Measurements from ENCODE around the gene PER3.

Gene PER3

DNA sequence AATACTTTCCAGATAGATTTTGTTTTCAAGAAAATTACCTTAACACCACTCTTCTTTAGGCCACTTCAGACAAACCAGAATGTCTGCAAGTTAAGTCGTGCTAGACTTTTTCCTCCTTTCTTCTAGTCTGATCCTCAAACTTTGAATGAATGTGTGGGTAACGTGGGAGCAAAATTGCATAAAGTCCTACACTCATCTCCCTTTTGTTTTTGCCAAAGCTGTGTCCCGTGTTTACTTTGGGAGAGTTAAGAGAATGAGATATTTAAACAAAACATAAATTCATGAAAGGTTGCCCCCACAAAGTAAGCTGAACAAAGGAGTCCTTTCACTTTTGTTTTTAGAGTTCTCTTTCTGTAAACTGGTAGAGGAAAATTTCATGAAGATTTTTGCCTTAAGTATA is 29.9 kb upstream of the PER3 start:
- H3K27me3 ChIP-seq (replicated peaks; ENCODE audit: control insufficient read depth, insufficient read depth, low read length, poor library complexity, severe bottlenecking) = no peaks in the 10 kb centered on the region
- no peaks in the 10 kb centered on the region for H3K4me1 ChIP-seq (ENCODE audit: control insufficient read depth, insufficient read depth, low read length, poor library complexity, severe bottlenecking)
- no peak overlapping the region for H3K4me3 ChIP-seq (ENCODE audit: insufficient read depth, low read depth, low read length, poor library complexity, severe bottlenecking)
- no peak overlapping the region for H3K27ac ChIP-seq (ENCODE audit: insufficient read depth, low read length, poor library complexity, severe bottlenecking)
- no peaks in the 10 kb centered on the region for H3K36me3 ChIP-seq (ENCODE audit: control insufficient read depth, insufficient read depth, low read length)
- H3K9me3 ChIP-seq (ENCODE audit: control insufficient read depth, low read length) = no peaks in the 10 kb centered on the region
- no peak for DNase-seq

GRCh38 chr1:7755448-7755847 is 28.6 kb upstream of the PER3 start:
- Histone ChIP-seq H3K4me1 (ENCODE audit: control insufficient read depth, insufficient read depth, low read length, poor library complexity, severe bottlenecking) (no peaks in the 10 kb centered on the region), H3K27ac (ENCODE audit: insufficient read depth, low read length, poor library complexity, severe bottlenecking) (no peak overlapping the region), H3K9me3 (ENCODE audit: control insufficient read depth, low read length) (no peaks in the 10 kb centered on the region), H3K27me3 (replicated peaks; ENCODE audit: control insufficient read depth, insufficient read depth, low read length, poor library complexity, severe bottlenecking) (no peaks in the 10 kb centered on the region), H3K36me3 (ENCODE audit: control insufficient read depth, insufficient read depth, low read length) (no peaks in the 10 kb centered on the region), H3K4me3 (ENCODE audit: insufficient read depth, low read depth, low read length, poor library complexity, severe bottlenecking) (no peak overlapping the region)
- DNase-seq = no peak

DNA sequence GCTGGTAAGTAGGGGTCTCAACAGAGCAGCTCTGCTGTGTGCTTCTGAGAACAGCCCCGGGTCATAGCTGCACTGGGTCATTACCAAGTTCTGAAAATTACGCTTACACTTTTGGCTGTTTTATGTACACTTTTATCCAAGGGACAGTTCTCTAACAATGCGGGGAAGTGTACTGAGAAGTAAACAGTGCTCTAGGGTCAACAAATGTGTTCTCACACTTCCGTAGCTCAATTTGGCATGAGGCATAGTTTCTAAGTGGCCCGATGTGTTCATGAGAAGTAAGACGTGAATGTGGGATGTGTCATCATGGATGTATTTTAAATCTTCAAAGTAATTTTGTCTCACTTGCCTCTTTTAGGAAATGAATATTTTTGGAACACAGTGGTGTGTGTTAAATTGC is 23.8 kb upstream of the PER3 start:
- no peaks in the 10 kb centered on the region for H3K27me3 ChIP-seq (replicated peaks; ENCODE audit: control insufficient read depth, insufficient read depth, low read length, poor library complexity, severe bottlenecking)

DNA sequence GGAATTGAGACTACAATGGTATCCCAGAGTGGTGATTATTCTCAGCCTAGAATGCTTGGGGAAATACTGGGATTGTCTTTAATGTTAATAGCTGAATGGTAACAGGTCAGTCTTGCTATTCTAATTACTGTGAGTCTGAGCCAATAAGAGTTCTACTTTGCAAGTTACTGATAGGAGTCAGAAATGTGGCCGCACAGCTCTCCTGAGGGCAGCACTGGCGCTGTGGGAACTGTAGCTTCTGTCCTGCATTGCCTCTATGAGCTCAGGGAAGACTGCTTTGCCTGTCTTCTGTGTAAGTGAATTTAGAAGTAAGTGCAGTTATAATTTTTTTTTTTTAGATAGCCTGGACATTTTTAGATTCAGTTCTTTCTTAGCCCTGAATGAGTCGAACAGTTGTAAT is 23.0 kb upstream of the PER3 start:
- H3K4me1 ChIP-seq (ENCODE audit: control insufficient read depth, insufficient read depth, low read length, poor library complexity, severe bottlenecking) = no peaks in the 10 kb centered on the region
- no peaks in the 10 kb centered on the region for H3K9me3 ChIP-seq (ENCODE audit: control insufficient read depth, low read length)

More for the DNA sequence above, 23.8 kb upstream of the PER3 start:
- no peak overlapping the region for H3K27ac ChIP-seq (ENCODE audit: insufficient read depth, low read length, poor library complexity, severe bottlenecking)
- DNase-seq = no peak
- H3K9me3 ChIP-seq (ENCODE audit: control insufficient read depth, low read length) = no peaks in the 10 kb centered on the region
- H3K4me3 ChIP-seq (ENCODE audit: insufficient read depth, low read depth, low read length, poor library complexity, severe bottlenecking) = no peak overlapping the region
- no peaks in the 10 kb centered on the region for H3K4me1 ChIP-seq (ENCODE audit: control insufficient read depth, insufficient read depth, low read length, poor library complexity, severe bottlenecking)
- no peaks in the 10 kb centered on the region for H3K36me3 ChIP-seq (ENCODE audit: control insufficient read depth, insufficient read depth, low read length)

DNA sequence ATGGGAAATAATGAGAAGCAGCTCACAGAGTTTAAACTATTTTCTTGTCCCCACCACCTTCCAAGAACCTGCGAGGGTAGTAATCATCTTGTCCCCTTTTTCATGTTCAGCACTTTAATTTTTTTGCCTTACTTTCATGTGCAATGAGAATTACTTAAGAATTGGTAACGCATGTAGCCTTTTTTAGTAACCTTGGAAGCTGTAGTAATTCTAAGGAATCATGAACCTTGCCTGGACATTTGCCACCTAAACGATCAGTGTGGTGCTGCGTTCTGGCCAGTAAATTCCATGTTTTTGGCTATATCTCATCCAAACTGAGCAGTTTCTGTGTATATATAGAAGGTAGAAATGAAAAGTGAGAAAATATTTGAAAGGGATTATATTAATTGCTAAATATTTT is 16.9 kb upstream of the PER3 start:
- H3K4me1 ChIP-seq (ENCODE audit: control insufficient read depth, insufficient read depth, low read length, poor library complexity, severe bottlenecking) = peaks cover 11% of the 10 kb centered on the region
- no peaks in the 10 kb centered on the region for H3K36me3 ChIP-seq (ENCODE audit: control insufficient read depth, insufficient read depth, low read length)
- no peak overlapping the region for H3K4me3 ChIP-seq (ENCODE audit: insufficient read depth, low read depth, low read length, poor library complexity, severe bottlenecking)
- no peak overlapping the region for H3K27ac ChIP-seq (ENCODE audit: insufficient read depth, low read length, poor library complexity, severe bottlenecking)
- no peaks in the 10 kb centered on the region for H3K27me3 ChIP-seq (replicated peaks; ENCODE audit: control insufficient read depth, insufficient read depth, low read length, poor library complexity, severe bottlenecking)
- no peak for DNase-seq
- H3K9me3 ChIP-seq (ENCODE audit: control insufficient read depth, low read length) = no peaks in the 10 kb centered on the region

More for the DNA sequence above, 23.0 kb upstream of the PER3 start:
- Histone ChIP-seq H3K36me3 (ENCODE audit: control insufficient read depth, insufficient read depth, low read length) (no peaks in the 10 kb centered on the region), H3K4me3 (ENCODE audit: insufficient read depth, low read depth, low read length, poor library complexity, severe bottlenecking) (no peak overlapping the region), H3K27me3 (replicated peaks; ENCODE audit: control insufficient read depth, insufficient read depth, low read length, poor library complexity, severe bottlenecking) (no peaks in the 10 kb centered on the region), H3K27ac (ENCODE audit: insufficient read depth, low read length, poor library complexity, severe bottlenecking) (no peak overlapping the region)
- no peak for DNase-seq

DNA sequence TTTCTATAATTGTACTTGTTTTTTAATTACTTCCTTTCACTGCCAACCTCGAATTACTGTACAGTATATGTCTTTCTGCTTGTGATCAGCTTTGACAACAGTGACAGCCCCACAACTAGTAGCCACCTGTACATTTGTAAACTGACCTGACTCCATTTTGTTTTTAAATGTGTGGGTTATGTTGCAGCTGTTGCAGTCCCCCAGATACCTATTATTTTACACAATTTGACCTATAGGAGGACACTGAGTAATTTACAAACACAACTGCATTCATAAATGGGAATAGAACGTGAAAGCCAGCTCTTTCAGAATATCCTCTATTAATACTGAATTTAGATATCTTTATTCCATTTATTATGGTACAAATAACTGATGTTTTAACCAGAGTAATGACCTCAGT is 15.5 kb upstream of the PER3 start:
- Histone ChIP-seq H3K27ac (ENCODE audit: insufficient read depth, low read length, poor library complexity, severe bottlenecking) (no peak overlapping the region), H3K36me3 (ENCODE audit: control insufficient read depth, insufficient read depth, low read length) (no peaks in the 10 kb centered on the region), H3K27me3 (replicated peaks; ENCODE audit: control insufficient read depth, insufficient read depth, low read length, poor library complexity, severe bottlenecking) (no peaks in the 10 kb centered on the region), H3K9me3 (ENCODE audit: control insufficient read depth, low read length) (no peaks in the 10 kb centered on the region), H3K4me3 (ENCODE audit: insufficient read depth, low read depth, low read length, poor library complexity, severe bottlenecking) (no peak overlapping the region), H3K4me1 (ENCODE audit: control insufficient read depth, insufficient read depth, low read length, poor library complexity, severe bottlenecking) (peaks cover 14% of the 10 kb centered on the region)
- no peak for DNase-seq

DNA sequence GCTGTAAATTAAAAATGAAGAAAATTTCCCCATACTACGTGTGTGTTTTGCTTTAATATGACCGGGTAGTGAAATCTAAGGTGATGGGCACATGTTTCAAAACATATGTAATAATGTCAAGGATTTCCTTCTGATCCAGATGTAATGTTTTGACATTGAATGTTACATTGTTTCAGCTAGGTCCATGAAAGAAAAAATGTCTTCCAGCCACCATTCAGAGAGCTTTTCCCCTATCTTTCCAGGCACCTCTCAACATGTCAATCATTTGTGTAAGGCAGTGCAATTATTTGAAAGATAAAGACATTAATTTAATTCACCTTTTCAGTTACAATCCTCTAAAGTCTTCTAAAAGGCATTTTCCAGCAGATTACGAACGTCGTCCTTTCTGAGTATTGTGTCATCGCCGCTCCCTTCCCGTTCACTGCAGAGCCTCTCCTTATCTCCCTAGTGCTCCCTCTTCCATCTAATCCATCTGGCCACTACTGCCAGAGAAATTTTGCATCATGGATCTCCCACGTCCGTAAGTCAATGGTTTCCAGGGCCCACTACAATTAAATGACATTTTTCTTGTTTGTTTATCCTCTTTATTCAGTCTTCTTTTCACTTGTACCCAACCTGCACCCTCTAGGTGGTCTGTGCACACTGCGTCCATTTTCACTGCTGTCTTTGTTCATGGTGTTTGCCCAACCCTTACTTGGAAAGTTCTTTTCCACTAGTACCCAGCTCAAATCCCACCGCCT is 14.2 kb upstream of the PER3 start:
- peaks cover 14% of the 10 kb centered on the region for H3K4me1 ChIP-seq (ENCODE audit: control insufficient read depth, insufficient read depth, low read length, poor library complexity, severe bottlenecking)
- H3K27me3 ChIP-seq (replicated peaks; ENCODE audit: control insufficient read depth, insufficient read depth, low read length, poor library complexity, severe bottlenecking) = no peaks in the 10 kb centered on the region
- DNase-seq = no peak
- H3K9me3 ChIP-seq (ENCODE audit: control insufficient read depth, low read length) = no peaks in the 10 kb centered on the region
- peaks cover 4% of the 10 kb centered on the region for H3K36me3 ChIP-seq (ENCODE audit: control insufficient read depth, insufficient read depth, low read length)
- H3K4me3 ChIP-seq (ENCODE audit: insufficient read depth, low read depth, low read length, poor library complexity, severe bottlenecking) = no peak overlapping the region
- no peak overlapping the region for H3K27ac ChIP-seq (ENCODE audit: insufficient read depth, low read length, poor library complexity, severe bottlenecking)

DNA sequence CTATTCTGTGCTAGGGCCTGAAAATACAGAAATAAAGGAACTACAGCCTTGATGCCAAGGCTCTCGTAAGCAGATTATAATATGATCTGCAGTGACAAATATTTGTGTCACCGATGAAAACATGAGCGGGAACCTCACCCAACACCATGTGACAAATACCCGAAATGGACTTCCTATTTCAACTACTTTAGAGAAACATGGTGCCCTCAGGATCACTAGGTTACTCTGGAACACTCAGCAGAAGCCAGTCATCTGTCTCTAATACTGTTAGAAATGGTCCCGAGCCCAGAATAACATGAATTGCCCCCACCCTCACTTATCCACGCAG is 13.5 kb upstream of the PER3 start:
- Histone ChIP-seq H3K4me1 (ENCODE audit: control insufficient read depth, insufficient read depth, low read length, poor library complexity, severe bottlenecking) (peaks cover 14% of the 10 kb centered on the region), H3K9me3 (ENCODE audit: control insufficient read depth, low read length) (no peaks in the 10 kb centered on the region), H3K4me3 (ENCODE audit: insufficient read depth, low read depth, low read length, poor library complexity, severe bottlenecking) (peak overlapping the region; percentile 85), H3K27ac (ENCODE audit: insufficient read depth, low read length, poor library complexity, severe bottlenecking) (no peak overlapping the region), H3K36me3 (ENCODE audit: control insufficient read depth, insufficient read depth, low read length) (peaks cover 4% of the 10 kb centered on the region), H3K27me3 (replicated peaks; ENCODE audit: control insufficient read depth, insufficient read depth, low read length, poor library complexity, severe bottlenecking) (no peaks in the 10 kb centered on the region)
- no peak for DNase-seq

DNA sequence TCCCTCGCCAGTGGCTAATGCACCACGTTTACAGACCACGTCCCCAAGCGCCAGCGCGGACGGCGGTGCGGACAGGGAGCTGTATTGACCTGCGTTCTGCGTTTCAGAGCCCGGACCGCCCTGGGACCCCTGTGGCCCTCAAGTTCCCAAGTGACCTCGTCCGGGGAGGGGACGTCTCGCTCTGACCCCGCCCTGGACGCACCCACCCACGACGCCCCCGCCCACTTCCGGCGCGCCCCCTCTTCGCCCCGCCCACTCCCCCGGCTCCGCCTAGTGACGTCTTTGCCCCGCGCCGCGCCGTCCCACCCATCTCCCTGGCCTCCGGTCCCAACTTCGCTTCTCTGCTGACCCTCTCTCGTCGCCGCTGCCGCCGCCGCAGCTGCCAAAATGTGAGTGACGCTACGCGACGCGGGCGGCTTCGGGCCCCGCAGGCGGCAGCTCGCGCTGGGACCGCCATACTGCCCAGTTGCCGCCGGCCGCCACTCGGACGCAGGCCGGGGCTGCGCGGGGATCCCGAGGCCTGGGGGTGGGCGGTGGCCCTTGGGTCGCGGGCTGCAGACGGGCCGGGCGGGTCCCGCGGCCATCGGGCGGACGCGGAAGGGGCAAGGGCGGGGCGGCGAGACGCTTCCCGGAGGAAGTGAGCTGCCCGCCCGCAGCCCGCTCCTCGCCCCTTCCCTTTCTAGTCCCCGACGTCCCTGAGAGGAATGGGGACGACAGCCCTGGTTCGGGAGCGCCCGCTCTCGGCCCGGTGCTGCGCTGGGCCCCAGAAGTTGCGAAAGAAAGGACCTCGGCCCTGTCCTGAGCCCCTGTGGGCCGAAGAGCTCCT is 12.9 kb upstream of the PER3 start, which contains the start of gene VAMP3:
VAMP3 (plus strand) TSS at position 300 of the 826 bp plus-strand sequence; CDS start at position 388, 88 bp downstream.
- peaks cover 14% of the 10 kb centered on the region for H3K4me1 ChIP-seq (ENCODE audit: control insufficient read depth, insufficient read depth, low read length, poor library complexity, severe bottlenecking)
- peak; percentile 68 to 81 (median 79) for DNase-seq
- H3K36me3 ChIP-seq (ENCODE audit: control insufficient read depth, insufficient read depth, low read length) = peaks cover 4% of the 10 kb centered on the region
- no peaks in the 10 kb centered on the region for H3K27me3 ChIP-seq (replicated peaks; ENCODE audit: control insufficient read depth, insufficient read depth, low read length, poor library complexity, severe bottlenecking)
- no peaks in the 10 kb centered on the region for H3K9me3 ChIP-seq (ENCODE audit: control insufficient read depth, low read length)
- H3K27ac ChIP-seq (ENCODE audit: insufficient read depth, low read length, poor library complexity, severe bottlenecking) = peak within 1 kb of the TSS; percentile 72
- H3K4me3 ChIP-seq (ENCODE audit: insufficient read depth, low read depth, low read length, poor library complexity, severe bottlenecking) = peak within 1 kb of the TSS; percentile 85

GRCh38 chr1:7771823-7772299 is 12.2 kb upstream of the PER3 start:
- H3K27me3 ChIP-seq (replicated peaks; ENCODE audit: control insufficient read depth, insufficient read depth, low read length, poor library complexity, severe bottlenecking) = no peaks in the 10 kb centered on the region
- H3K36me3 ChIP-seq (ENCODE audit: control insufficient read depth, insufficient read depth, low read length) = peaks cover 4% of the 10 kb centered on the region
- peaks cover 14% of the 10 kb centered on the region for H3K4me1 ChIP-seq (ENCODE audit: control insufficient read depth, insufficient read depth, low read length, poor library complexity, severe bottlenecking)
- H3K4me3 ChIP-seq (ENCODE audit: insufficient read depth, low read depth, low read length, poor library complexity, severe bottlenecking) = peak overlapping the region; percentile 85
- H3K27ac ChIP-seq (ENCODE audit: insufficient read depth, low read length, poor library complexity, severe bottlenecking) = peak overlapping the region; percentile 72
- no peaks in the 10 kb centered on the region for H3K9me3 ChIP-seq (ENCODE audit: control insufficient read depth, low read length)
- DNase-seq = no peak
